HG03108 (cell line): ENCODE data around the gene PA2G4.
A peak's percentile ranks its signal among the peaks of the same experiment; 100 is the strongest.
"Not testable (repeated sequence)": the region's sequence is repeated elsewhere in the genome, so short reads cannot be mapped to it uniquely, and the experiment has no call there.

ENCODE experiments used
- ATAC-seq: cut with Tn5 transposase; IDR thresholded peaks from one replicate; pipeline ENCODE4 v1.9.1; 2021; ENCODE audit warnings: moderate library complexity; ENCODE audit not compliant: unreplicated experiment

The PA2G4 gene

DNA sequence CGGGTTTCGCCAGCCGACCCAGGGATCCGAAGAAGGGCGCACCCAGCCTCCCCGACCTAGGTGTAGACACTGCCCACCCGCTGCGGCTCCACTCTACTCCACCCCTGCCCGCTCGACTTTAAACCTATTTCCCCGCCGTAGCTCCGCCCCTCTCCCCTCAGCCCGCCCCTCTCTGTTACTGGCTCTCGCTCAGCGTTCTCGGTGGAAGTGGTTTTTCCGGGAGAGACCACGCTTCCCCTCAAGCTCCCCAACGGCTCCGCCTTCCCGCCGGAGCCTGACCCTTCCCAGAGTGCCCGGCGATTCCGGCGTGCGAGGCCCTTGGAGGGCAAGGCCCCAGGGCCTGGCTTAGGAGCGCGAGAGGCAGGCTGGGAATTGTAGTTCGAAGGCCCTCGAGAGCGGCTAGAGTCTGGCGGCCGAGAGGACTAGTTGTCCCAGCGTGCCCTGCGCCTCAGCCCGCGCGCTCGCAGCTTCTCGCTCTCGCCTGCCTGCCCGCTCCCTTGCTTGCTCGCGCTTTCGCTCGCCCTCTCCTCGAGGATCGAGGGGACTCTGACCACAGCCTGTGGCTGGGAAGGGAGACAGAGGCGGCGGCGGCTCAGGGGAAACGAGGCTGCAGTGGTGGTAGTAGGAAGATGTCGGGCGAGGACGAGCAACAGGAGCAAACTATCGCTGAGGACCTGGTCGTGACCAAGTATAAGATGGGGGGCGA is at the start of gene PA2G4:
PA2G4 (plus strand) TSS at position 451 of the 706 bp plus-strand sequence; CDS start at position 630, 179 bp downstream.
- ATAC-seq, result peak; percentile 94

DNA sequence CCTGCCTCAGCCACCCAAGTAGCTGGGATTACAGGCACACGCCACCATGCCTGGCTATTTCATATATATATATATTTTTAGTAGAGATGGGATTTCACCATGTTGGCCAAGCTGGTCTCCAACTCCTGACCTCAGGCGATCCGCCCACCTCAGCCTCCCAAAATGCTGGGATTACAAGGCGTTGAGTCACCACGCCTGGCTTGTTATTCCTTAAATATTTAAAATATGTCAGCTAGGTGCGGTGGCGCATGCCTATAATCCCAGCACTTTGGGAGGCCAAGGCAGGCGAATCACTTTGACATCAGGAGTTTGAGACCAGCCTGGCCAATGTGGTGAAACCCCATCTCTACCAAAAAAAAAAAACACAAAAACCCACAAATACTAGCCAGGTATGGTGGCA is 44.4 kb upstream of the PA2G4 start:
- ATAC-seq, result not testable (repeated sequence)

DNA sequence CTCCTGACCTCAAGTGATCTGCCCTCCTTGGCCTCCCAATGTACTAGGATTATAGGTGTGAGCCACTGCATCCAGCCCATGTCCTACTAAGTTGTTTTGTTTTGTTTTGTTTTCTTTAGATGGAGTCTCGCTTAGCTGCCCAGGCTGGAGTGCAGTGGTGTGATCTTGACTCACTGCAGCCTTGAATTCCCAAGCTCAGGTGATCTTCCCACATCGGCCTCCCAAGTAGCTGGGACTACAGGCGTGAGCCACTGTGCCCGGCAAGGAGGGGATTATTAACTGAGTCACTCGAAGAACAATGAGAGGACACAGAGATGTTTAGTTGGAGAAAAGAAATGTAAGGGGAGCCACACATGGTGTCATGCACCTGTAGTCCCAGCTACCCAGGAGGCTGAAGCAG is 42.4 kb upstream of the PA2G4 start:
- ATAC-seq, result no peak

DNA sequence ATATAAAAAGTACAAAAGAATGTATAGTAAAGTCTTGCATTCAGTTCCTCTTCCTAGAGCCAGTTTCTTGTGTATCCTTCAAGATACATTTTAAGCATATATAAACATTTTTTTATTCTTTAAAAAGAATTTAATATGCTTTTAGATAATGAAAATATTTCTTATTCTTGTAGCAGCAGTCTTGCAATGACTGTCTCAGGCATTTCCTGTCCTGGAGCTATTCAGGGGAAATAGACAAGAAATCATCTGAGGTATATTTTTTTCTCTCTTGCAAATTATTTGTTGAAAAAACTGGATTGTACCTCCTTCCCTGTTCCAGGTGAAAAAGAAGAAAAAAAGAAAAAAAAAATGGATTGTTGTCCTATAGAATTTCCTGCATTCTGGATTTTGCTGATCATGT is 41.4 kb upstream of the PA2G4 start:
- ATAC-seq, result no peak

DNA sequence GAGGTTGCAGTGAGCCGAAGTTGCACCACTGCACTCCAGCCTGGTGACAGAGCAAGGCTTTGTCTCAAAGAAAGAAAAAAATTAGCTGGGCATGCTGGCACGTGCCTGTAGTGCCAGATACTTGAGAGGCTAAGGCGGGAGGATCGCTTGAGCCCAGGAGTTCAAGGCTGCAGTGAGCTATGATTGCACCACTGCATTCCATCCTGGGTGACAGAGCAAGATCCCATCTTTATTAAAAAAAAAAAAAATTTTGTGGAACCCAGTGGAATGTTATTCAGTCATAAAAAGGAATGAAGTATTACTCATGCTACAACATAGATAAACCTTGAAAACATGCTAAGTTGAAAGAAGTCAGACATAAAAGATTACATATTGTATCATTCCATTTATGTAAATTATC is 32.7 kb upstream of the PA2G4 start:
- ATAC-seq, result no peak

DNA sequence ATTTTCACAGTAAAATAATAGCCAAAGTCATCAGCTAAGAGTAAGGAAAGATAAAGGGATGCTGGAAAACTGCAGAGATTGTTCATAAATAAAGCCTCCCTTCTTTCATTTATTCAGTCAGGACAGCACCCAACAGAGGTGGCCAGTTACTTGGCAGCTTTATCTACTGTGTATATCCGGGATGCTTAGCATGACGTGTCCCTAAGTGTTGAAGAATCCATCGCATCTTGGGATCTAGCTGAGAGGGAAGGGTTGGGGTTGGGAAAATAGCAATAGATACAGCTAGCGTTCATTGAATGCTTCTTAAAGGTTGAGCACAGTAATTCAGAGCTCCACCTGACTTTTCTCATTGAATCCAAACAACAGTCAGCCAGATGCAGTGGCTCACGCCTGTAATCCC is 30.0 kb upstream of the PA2G4 start:
- no peak for ATAC-seq

DNA sequence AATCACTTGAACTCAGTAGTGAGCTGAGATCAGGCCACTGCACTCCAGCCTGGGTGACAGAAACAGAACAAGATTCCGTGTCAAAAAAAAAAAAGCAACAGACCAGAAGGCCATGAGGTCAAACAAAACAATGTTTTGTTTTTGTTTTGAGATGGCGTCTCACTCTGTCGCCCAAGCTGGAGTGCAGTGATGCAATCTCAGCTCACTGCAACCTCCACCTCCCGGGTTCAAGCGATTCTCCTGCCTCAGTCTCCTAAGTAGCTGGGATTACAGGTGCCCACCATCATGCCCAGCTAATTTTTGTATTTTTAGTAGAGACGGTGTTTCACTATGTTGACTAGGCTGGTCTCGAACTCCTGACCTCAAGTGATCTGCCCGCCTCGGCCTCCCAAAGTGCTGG is 26.4 kb upstream of the PA2G4 start:
- ATAC-seq, result not testable (repeated sequence)

DNA sequence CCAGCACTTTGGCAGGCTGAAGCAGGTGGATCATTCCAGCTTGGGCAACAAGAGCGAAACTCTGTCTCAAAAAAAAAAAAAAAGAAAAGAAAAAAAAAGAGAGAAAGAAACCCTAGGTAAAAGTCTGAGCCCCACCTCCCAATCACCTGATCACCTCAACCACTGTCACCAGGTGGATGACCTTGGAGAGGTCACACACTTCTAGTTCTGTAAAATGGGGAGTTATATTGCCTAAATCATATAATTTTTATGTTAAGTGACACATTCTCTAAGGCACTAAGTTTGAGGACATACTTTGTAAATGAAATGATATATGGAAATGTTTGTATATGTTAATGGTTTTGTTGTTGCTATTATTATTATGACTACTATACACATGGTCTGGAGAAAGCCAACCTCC is 25.9 kb upstream of the PA2G4 start:
- no peak for ATAC-seq

DNA sequence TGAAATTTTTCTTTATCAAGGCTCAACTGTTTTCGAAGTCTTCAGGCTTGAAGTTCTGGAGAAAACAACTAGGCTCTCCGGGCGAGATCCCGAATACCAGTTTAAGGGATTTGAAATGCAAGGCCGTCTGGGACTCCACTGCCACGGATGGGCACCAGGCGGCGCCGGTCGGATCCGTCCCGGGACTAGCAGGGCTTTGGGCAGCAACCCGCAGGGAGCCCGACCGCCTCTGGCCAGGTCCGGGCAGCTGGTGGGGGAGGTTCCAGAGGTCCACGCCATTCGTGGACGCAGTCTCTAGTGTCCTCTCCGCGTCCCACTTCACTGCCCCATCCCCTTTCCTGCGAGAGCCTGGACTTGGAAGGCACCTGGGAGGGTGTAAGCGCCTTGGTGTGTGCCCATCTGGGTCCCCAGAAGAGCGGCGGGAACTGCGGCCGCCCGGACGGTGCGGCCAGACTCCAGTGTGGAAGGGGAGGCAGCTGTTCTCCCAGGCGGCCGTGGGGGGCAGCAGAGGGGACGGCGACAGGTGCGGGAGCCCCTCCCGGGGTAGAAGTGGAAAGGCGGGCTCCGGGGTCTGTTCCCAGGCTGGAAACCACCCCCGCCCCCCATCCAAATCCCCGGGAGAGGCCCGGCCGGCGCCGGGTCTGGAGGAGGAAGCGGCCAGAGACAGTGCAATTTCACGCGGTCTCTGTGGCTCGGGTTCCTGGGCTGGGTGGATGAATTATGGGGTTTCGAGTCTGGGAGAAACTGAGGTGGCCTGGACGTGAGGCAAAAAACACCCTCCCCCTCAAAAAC is 25.2 kb upstream of the PA2G4 start:
- peak; percentile 57 for ATAC-seq

DNA sequence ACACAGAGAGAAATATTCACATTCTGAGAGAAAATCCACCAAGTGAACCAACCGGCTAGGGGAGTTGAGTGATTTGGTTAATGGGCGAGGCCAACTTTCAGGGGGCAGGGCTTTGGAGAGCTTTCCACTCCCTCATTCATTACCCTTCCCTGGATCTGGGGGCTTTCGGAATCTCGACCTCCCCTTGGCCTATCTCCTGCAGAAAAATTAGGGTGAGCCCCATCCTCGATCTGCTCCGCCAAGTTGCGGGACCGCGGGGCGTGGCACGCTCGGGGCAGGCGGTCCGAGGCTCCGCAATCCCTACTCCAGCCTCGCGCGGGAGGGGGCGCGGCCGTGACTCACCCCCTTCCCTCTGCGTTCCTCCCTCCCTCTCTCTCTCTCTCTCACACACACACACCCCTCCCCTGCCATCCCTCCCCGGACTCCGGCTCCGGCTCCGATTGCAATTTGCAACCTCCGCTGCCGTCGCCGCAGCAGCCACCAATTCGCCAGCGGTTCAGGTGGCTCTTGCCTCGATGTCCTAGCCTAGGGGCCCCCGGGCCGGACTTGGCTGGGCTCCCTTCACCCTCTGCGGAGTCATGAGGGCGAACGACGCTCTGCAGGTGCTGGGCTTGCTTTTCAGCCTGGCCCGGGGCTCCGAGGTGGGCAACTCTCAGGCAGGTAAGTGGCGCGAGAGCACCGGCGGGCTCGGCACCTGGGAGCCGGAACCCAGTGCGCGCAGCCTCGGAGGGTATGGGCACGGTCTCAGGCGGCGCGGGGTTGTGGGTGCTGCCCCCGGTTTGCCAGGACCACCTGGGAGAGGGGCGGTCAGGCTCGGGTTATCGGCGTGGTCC is 24.4 kb upstream of the PA2G4 start, which contains the start of gene ERBB3:
ERBB3 (plus strand) TSS at position 443 of the 833 bp plus-strand sequence; CDS start at position 579, 136 bp downstream.
- no peak for ATAC-seq

DNA sequence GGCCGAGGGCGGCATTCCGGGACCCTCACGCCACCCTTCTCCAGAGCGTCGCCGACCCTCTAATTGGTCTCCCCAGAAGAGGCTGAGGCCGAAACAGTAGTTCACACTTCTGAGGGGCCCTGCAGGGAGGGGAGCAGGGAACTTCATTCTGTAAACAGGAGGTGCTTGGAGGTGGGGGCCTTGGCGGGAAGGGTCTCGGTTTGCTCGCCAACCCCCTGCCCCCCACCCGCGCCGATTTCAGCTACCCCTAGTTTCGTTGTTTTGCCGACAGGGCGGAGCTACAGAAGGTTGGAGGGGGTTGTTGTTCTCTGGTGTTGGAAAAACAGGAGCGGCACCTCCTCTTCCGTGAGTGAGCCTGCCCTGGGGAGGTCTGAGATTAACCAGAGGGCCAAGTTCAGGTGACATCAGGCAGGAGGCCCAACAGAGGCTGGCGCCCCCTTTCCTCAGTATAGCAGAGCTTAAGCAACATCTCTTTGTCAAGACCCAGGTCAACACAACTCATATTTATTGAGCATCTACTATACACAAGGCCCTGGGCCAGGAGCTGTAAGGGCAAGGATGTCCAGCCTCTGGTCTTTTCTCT is 23.7 kb upstream of the PA2G4 start:
- ATAC-seq, result no peak

DNA sequence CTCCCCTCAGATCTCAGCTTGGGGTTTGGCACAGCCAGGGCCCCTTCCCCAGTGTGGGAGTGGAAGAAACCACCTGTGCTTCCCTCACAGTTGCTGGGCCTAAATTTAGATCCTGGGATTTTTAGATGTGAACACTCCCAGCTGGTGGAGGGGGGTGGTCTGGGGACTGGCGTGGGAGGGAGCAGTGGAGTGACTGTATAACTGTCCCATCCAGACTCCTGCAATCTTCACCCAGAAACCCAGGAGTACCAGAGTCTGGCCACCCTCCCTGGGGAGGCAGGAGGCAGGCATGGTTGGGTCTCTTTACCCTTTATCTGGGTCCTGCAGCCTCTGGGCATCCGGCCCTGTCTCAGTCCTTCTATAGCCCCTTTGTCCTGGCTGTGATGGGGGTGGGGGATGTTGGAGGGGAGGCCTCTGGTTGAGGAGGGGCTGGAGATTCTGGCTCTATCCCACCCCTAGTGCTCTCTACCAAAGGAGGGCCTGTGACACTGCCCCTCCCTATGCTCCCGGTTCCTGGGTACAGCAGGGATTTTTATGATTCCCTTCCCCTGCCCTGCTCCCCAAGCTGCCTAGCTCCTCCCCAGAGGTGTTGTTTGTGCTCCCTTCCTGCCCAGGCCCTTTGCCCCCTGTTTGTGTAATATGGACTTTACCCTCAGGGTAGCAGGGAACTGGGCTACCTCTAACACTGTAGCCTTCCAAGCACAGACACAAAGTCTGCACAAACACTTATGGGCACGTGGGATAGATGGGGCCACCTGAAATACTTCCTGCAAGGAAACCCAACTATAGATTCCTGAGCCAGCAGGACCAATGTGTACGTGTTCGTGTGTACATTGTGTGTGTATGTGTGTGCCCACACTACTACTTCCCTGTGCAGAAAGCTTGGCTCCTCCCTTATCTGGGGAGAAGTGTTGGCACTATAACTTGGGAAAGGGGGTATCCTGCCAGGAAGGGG is 22.7 kb upstream of the PA2G4 start:
- no peak for ATAC-seq

DNA sequence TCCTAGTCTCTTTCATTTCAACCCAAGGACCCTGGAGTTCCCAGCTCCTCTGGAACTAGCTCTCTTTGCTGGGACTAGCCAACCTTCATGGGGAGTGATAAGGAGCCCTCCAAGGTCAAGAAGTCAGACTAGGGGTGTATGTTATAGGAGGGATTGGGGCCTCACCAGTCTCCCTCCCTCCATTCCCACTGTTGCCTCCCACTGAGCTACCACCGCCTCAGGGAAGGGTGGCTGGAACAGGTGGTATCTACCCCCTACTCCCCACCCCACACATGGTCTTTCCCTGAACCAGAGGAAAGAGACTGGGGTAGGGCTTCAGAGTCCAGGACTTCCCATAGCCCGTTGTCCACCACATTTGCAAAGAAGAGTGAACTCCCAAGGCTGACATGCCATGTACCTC is 22.0 kb upstream of the PA2G4 start:
- ATAC-seq, result no peak

DNA sequence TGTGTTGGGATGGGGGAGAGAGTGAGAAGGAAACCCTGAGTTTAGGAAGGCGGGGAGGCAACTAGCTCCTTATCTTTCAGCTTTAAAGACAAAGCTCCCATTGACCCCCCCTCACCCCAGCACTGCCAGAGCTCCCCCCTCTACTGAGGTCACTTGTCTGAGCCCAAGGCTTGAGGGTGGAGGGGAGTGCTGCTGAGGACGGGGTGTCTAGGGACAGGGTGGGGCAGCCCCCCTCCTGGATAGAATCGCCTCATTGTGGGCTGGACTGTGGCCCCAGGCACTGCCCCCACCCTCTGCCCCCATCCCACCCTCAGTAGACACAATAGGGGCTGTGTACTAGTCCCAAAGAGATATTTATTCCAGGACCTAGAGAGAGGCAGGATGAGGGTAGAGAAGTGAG is 21.4 kb upstream of the PA2G4 start:
- no peak for ATAC-seq

DNA sequence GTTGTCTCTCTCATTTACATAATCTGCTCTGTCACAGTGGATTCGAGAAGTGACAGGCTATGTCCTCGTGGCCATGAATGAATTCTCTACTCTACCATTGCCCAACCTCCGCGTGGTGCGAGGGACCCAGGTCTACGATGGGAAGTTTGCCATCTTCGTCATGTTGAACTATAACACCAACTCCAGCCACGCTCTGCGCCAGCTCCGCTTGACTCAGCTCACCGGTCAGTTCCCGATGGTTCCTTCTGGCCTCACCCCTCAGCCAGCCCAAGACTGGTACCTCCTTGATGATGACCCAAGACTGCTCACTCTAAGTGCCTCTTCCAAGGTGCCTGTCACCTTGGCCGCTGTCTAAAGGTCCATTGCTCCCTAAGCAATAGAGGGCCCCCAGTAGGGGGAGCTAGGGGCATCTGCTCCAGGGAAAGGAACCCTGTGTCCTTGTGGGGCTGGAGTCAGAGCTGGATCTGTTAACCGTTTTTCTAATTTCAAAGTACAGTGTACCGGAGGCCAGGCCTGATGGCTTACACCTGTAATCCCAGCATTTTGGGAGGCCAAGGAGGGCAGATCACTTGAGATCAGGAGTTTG is 19.3 kb upstream of the PA2G4 start:
- ATAC-seq, result no peak

DNA sequence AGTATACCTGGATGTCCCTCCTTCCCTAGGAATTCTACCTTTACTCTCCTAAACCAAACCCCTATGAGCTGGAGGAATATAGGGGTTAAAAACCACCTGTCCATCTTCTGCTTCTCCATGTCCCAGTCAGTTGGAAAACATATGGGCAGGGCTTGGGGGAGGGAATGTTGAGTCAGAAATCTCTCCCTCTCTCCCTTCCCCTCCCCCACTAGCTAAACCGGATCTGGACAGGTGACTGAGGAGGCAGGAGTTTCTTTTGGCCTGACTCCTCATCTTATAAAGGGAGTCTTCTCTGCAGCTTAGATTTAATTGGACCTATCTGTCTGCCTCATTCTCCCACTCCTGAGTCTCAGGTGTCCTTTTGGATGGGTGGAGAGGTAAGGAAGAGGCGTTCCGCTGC is 18.3 kb upstream of the PA2G4 start:
- no peak for ATAC-seq

DNA sequence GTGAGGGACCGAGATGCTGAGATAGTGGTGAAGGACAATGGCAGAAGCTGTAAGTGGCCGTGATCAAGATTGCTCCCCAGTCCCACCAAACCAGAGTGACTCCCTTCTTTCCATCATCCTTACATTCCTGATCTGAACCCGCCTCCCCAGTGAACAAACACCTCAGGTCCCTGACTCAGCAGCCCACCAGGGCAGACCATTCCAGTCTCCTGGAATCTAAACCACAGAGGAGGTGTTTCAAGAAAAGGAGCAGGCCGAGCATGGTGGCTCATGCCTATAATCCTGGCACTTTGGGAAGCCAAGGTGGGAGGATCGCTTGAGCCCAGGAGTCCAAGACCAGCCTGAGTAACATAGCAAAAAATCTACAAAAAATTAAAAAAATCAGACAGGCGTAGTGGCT is 17.8 kb upstream of the PA2G4 start:
- no peak for ATAC-seq

DNA sequence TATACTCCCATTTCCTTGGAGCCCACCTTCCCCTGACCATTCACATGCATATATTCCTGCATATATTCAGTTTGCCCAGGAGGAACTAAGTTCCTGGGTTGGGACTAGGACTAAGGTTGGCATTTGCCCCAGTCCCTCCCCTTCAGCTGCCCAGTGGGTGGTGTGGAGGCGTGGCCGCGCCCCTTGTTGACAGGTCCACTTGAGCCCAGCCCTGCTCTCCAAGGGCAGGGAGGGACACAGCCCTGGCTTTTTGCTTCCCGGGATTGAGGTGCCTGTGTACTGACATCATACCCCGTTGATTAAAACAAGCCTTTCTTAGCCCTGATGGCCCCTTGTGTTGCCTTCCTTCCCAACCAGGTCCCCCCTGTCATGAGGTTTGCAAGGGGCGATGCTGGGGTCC is 17.1 kb upstream of the PA2G4 start:
- no peak for ATAC-seq

DNA sequence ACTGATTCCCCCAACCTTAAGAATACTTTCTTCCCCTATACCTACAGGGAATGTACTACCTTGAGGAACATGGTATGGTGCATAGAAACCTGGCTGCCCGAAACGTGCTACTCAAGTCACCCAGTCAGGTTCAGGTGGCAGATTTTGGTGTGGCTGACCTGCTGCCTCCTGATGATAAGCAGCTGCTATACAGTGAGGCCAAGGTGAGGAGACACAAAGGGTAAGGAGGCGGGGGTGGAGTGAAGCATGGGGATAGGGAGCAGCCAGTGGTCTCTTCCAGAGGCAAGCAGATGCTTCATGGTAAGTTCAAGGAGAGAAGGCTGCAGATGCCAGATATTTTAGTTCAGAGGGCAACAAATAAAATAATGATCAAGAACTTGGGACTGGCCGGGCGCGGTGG is 6.6 kb upstream of the PA2G4 start:
- no peak for ATAC-seq

DNA sequence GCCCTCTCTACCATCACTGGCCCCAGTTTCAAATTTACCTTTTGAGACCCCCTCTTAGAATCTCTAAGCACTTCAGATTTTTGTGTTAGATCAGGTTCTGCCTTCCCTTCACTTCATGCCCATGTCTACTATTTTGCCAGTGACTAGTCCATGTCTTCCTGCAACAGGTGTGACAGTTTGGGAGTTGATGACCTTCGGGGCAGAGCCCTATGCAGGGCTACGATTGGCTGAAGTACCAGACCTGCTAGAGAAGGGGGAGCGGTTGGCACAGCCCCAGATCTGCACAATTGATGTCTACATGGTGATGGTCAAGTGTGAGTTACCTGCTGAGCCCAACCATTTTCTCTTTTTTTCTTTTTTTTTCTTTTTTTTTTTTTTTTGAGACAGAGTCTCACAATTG is 5.8 kb upstream of the PA2G4 start:
- ATAC-seq, result no peak
